HFF-Myc (cell line): ENCODE data around the gene RNF123.
A peak's percentile ranks its signal among the peaks of the same experiment; 100 is the strongest.

Experiments
- DNase-seq: peaks from one replicate; pipeline ENCODE4 v3.0.0-alpha.2; 2011; ENCODE audit warnings: low read depth; ENCODE audit errors: extremely low read depth
- H3K4me3 ChIP-seq: replicated peaks from 2 replicates; pipeline ENCODE4 v1.5.1; 2011; ENCODE audit warnings: low read depth, mild to moderate bottlenecking, control low read depth, low read length
- CTCF ChIP-seq: IDR thresholded peaks from 2 replicates; pipeline ENCODE4 v1.5.1; 2012; ENCODE audit warnings: mild to moderate bottlenecking, low read depth, low read length, control low read depth; ENCODE audit errors: missing control alignments

Gene RNF123

GRCh38 chr3:49717959-49718857, 28.9 kb downstream of the RNF123 start:
- DNase-seq = no peak

GRCh38 chr3:49718858-49719213, 29.5 kb downstream of the RNF123 start:
- TF ChIP-seq CTCF = no peak
- no peak for DNase-seq
- H3K4me3 ChIP-seq = peak overlapping the region; percentile 34

More at GRCh38 chr3:49717959-49718857, 28.9 kb downstream of the RNF123 start:
- TF ChIP-seq CTCF = no peak
- no peak overlapping the region for H3K4me3 ChIP-seq

GRCh38 chr3:49719214-49719884, 30.0 kb downstream of the RNF123 start, which contains the start of gene AMIGO3:
Gene AMIGO3, minus strand, starts transcription at chr3:49719684. Its CDS starts 219 bp downstream, at chr3:49719465.
- DNase-seq = peak; percentile 75
- TF ChIP-seq CTCF = no peak
- H3K4me3 ChIP-seq = peak within 1 kb of the TSS; percentile 34

GRCh38 chr3:49720855-49721595, 31.7 kb downstream of the RNF123 start:
- no peak for TF ChIP-seq CTCF
- no peak for DNase-seq
- no peak overlapping the region for H3K4me3 ChIP-seq

- TF ChIP-seq CTCF = no peak
- DNase-seq = no peak
- no peak overlapping the region for H3K4me3 ChIP-seq
These were observed 32.2 kb downstream of the RNF123 start for GRCh38 chr3:49721596-49721895.

GRCh38 chr3:49721896-49722781, 32.8 kb downstream of the RNF123 start:
- TF ChIP-seq CTCF = no peak
- H3K4me3 ChIP-seq = peak overlapping the region; percentile 92
- no peak for DNase-seq
